T follicular helper cell (primary cell): ENCODE data around the gene TMEM63A.
A peak's percentile ranks its signal among the peaks of the same experiment; 100 is the strongest.
"Not testable (repeated sequence)": the region's sequence is repeated elsewhere in the genome, so short reads cannot be mapped to it uniquely, and the experiment has no call there.

Source experiments
- DNase-seq: peaks from one replicate; pipeline ENCODE4 v3.0.0-alpha.2; 2020; ENCODE audit warnings: low read depth

Gene TMEM63A

GRCh38 chr1:225908773-225909172 lies 26.6 kb upstream of the TMEM63A start:
- DNase-seq, result no peak

GRCh38 chr1:225908013-225908640 lies 25.9 kb upstream of the TMEM63A start:
- no peak for DNase-seq

GRCh38 chr1:225907341-225907740 lies 25.2 kb upstream of the TMEM63A start:
- DNase-seq, result no peak

- no peak for DNase-seq
These were observed 24.3 kb upstream of the TMEM63A start for GRCh38 chr1:225906467-225906866.

- DNase-seq, result no peak
These were observed 21.4 kb upstream of the TMEM63A start for GRCh38 chr1:225903623-225904022.

GRCh38 chr1:225899044-225899925 lies 17.1 kb upstream of the TMEM63A start:
- DNase-seq, result no peak

- DNase-seq, result no peak
These were observed 15.7 kb upstream of the TMEM63A start for GRCh38 chr1:225897595-225898514.

GRCh38 chr1:225896937-225897549 lies 14.9 kb upstream of the TMEM63A start:
- DNase-seq, result peak; percentile 71

- DNase-seq, result no peak
These were observed 14.3 kb upstream of the TMEM63A start for GRCh38 chr1:225896494-225896893.

- no peak for DNase-seq
These were observed 10.1 kb upstream of the TMEM63A start for GRCh38 chr1:225892307-225892706.

- no peak for DNase-seq
These were observed 9.2 kb upstream of the TMEM63A start for GRCh38 chr1:225891229-225891972.

- DNase-seq, result no peak
These were observed 8.4 kb upstream of the TMEM63A start for GRCh38 chr1:225890346-225891228.

- no peak for DNase-seq
These were observed 7.6 kb upstream of the TMEM63A start for GRCh38 chr1:225889743-225890142.

GRCh38 chr1:225888898-225889601 lies 6.9 kb upstream of the TMEM63A start, which contains the start of gene LEFTY1:
Gene LEFTY1, minus strand, starts transcription at chr1:225889146. Its CDS starts 80 bp downstream, at chr1:225889066.
- DNase-seq, result no peak

- DNase-seq, result no peak
These were observed 6.2 kb upstream of the TMEM63A start for GRCh38 chr1:225888289-225888897.

GRCh38 chr1:225887554-225888288 lies 5.5 kb upstream of the TMEM63A start:
- not testable (repeated sequence) for DNase-seq

- no peak for DNase-seq
These were observed 4.8 kb upstream of the TMEM63A start for GRCh38 chr1:225887030-225887314.
